Measurements from ENCODE around the gene GPSM1. TPM values are rescaled to one million over a fixed set of nuclear protein-coding genes. Genes with fewer than 3 reads are reported as not detected.

Gene GPSM1
- total RNA-seq, 1 donor from 2014 or later, result 31.7 TPM

- Mint-ChIP-seq H3K4me3 (ENCODE audit: unreplicated experiment) (no peak overlapping the region), H3K27me3 (ENCODE audit: unreplicated experiment) (peaks cover 5% of the 10 kb centered on the region), H3K27ac (ENCODE audit: unreplicated experiment) (no peak overlapping the region), H3K9me3 (ENCODE audit: unreplicated experiment) (no peaks in the 10 kb centered on the region), H3K4me1 (ENCODE audit: unreplicated experiment) (peaks cover 6% of the 10 kb centered on the region), H3K36me3 (ENCODE audit: low read depth, unreplicated experiment) (peaks cover 3% of the 10 kb centered on the region)
- DNase-seq (ENCODE audit: low spot score), result no peak
- no peak for TF ChIP-seq CTCF (IDR thresholded peaks at IDR 0.05; ENCODE audit: unreplicated experiment)
Measured at GRCh38 chr9:136377341-136378169, 50.2 kb downstream of the GPSM1 start.

GRCh38 chr9:136378170-136379002 lies 51.0 kb downstream of the GPSM1 start:
- Mint-ChIP-seq H3K4me1 (ENCODE audit: unreplicated experiment) (no peaks in the 10 kb centered on the region), H3K27ac (ENCODE audit: unreplicated experiment) (no peak overlapping the region), H3K9me3 (ENCODE audit: unreplicated experiment) (no peaks in the 10 kb centered on the region), H3K27me3 (ENCODE audit: unreplicated experiment) (peaks cover 6% of the 10 kb centered on the region), H3K4me3 (ENCODE audit: unreplicated experiment) (no peak overlapping the region), H3K36me3 (ENCODE audit: low read depth, unreplicated experiment) (peaks cover 3% of the 10 kb centered on the region)
- no peak for DNase-seq (ENCODE audit: low spot score)
- no peak for TF ChIP-seq CTCF (IDR thresholded peaks at IDR 0.05; ENCODE audit: unreplicated experiment)

GRCh38 chr9:136379003-136379287 lies 51.6 kb downstream of the GPSM1 start:
- H3K27ac Mint-ChIP-seq (ENCODE audit: unreplicated experiment), result no peak overlapping the region

GRCh38 chr9:136379401-136379800 lies 52.1 kb downstream of the GPSM1 start:
- H3K36me3 Mint-ChIP-seq (ENCODE audit: low read depth, unreplicated experiment), result peaks cover 9% of the 10 kb centered on the region
- H3K4me1 Mint-ChIP-seq (ENCODE audit: unreplicated experiment), result no peaks in the 10 kb centered on the region
- H3K4me3 Mint-ChIP-seq (ENCODE audit: unreplicated experiment), result no peak overlapping the region
- no peak for DNase-seq (ENCODE audit: low spot score)
- no peaks in the 10 kb centered on the region for H3K9me3 Mint-ChIP-seq (ENCODE audit: unreplicated experiment)
- no peak for TF ChIP-seq CTCF (IDR thresholded peaks at IDR 0.05; ENCODE audit: unreplicated experiment)
- H3K27me3 Mint-ChIP-seq (ENCODE audit: unreplicated experiment), result peaks cover 6% of the 10 kb centered on the region
- H3K27ac Mint-ChIP-seq (ENCODE audit: unreplicated experiment), result no peak overlapping the region

More at GRCh38 chr9:136379003-136379287, 51.6 kb downstream of the GPSM1 start:
- peaks cover 6% of the 10 kb centered on the region for H3K27me3 Mint-ChIP-seq (ENCODE audit: unreplicated experiment)
- no peak overlapping the region for H3K4me3 Mint-ChIP-seq (ENCODE audit: unreplicated experiment)
- peaks cover 4% of the 10 kb centered on the region for H3K36me3 Mint-ChIP-seq (ENCODE audit: low read depth, unreplicated experiment)
- no peaks in the 10 kb centered on the region for H3K9me3 Mint-ChIP-seq (ENCODE audit: unreplicated experiment)
- no peaks in the 10 kb centered on the region for H3K4me1 Mint-ChIP-seq (ENCODE audit: unreplicated experiment)
- no peak for DNase-seq (ENCODE audit: low spot score)
- no peak for TF ChIP-seq CTCF (IDR thresholded peaks at IDR 0.05; ENCODE audit: unreplicated experiment)

GRCh38 chr9:136379891-136380290 lies 52.6 kb downstream of the GPSM1 start:
- no peaks in the 10 kb centered on the region for H3K4me1 Mint-ChIP-seq (ENCODE audit: unreplicated experiment)
- no peak overlapping the region for H3K4me3 Mint-ChIP-seq (ENCODE audit: unreplicated experiment)
- no peak for TF ChIP-seq CTCF (IDR thresholded peaks at IDR 0.05; ENCODE audit: unreplicated experiment)
- peaks cover 14% of the 10 kb centered on the region for H3K36me3 Mint-ChIP-seq (ENCODE audit: low read depth, unreplicated experiment)
- H3K27ac Mint-ChIP-seq (ENCODE audit: unreplicated experiment), result no peak overlapping the region
- H3K9me3 Mint-ChIP-seq (ENCODE audit: unreplicated experiment), result no peaks in the 10 kb centered on the region
- no peak for DNase-seq (ENCODE audit: low spot score)
- H3K27me3 Mint-ChIP-seq (ENCODE audit: unreplicated experiment), result peaks cover 3% of the 10 kb centered on the region
